ENCODE results near the gene CLEC9A. TPM values are rescaled to one million over a fixed set of nuclear protein-coding genes. Genes with fewer than 3 reads are reported as not detected.

Gene CLEC9A
- total RNA-seq (2021; fragmentation: NEBNext Ultra II Directional; extraction: Animal tissue kit (Norgen Biotek cat#: 25700)) (not detected in 2 replicates), polyA plus RNA-seq (2011; rRNA removed) (not detected in 2 replicates), polyA minus RNA-seq (2011; rRNA and poly(A)+ RNA removed) (not detected in 2 replicates)
- not detected for polyA plus RNA-seq (2011; cell fraction: cytosol; rRNA removed)
- polyA plus RNA-seq (2011; cell fraction: nucleus; rRNA removed) = not detected
- polyA plus RNA-seq (2012, experiment 1 of 2) = not detected in 4 replicates
- not detected for polyA plus RNA-seq (2012, experiment 2 of 2)
- polyA plus RNA-seq (2013, experiment 1 of 2) = not detected
- not detected for polyA plus RNA-seq (2013, experiment 2 of 2)
- not detected for polyA minus RNA-seq (2011; cell fraction: cytosol; rRNA and poly(A)+ RNA removed)
- not detected for polyA minus RNA-seq (2011; cell fraction: nucleus; rRNA and poly(A)+ RNA removed)
- long read RNA-seq, experiment 1 = 0 reads
- long read RNA-seq, experiment 2 = 0 reads

DNA sequence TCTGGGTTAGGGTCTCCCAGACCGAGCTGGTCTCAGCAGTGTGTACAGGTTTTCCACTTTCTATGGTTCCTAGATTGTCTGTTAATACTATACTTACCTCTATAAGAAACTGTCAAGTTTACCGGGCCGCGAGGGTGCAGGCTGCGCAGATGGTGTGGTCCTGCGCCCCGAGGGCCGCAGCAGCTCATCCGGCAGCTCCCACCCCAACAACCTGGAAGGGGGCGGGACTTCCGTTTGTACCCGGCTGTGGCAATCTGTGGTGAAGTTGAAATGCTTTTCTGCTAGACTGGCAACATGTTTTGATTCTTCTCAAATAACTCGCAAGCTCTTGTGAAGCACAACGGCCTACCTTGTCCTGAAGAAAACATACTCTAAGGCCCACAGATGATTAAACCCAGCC lies at the start of gene CLEC9A:
Gene CLEC9A (plus strand): TSS at position 237 of the 400 bp plus-strand sequence. CDS start 22,006 bp downstream, outside the sequence.
- peaks cover 0 to 8% of the 10 kb centered on the region in 2 experiments; a peak in 2 of 4 replicates for H3K9me3 ChIP-seq (ENCODE audit: insufficient read depth in 2 of 2, low read depth in 1 of 2, low read length in 1 of 2)
- DNase-seq (ENCODE audit: low read depth in 1 of 2, low spot score in 2 of 2) (no peak), FAIRE-seq (no peak)
- H3K23me2 ChIP-seq (ENCODE audit: low read depth, low read length) = no peaks in the 10 kb centered on the region; the same call in 1 of the 2 replicates
- no peak within 1 kb of the TSS for H3K14ac ChIP-seq (ENCODE audit: insufficient read length)
- 99% methylated on average over 14 of the region's 14 CpGs; no CpG with 5 or more reads in 1 of the 2 experiments for WGBS, 2 experiments (ENCODE audit: extremely low coverage in 1 of 2, insufficient coverage in 1 of 2, insufficient read length in 1 of 2, insufficient replicate concordance in 2 of 2, low coverage in 1 of 2, low lambda C conversion rate in 2 of 2, missing lambda C conversion rate in 1 of 2)
- H4K91ac ChIP-seq (replicated peaks; ENCODE audit: insufficient read length, low read length) = no peak within 1 kb of the TSS
- no peak within 1 kb of the TSS for H2AFZ ChIP-seq (ENCODE audit: low read length)
- no peak within 1 kb of the TSS for H2BK120ac ChIP-seq (replicated peaks; ENCODE audit: low read depth, low read length)
- H3K4ac ChIP-seq (replicated peaks; ENCODE audit: insufficient read length, low read depth, low read length) = no peak within 1 kb of the TSS
- no peak within 1 kb of the TSS for H3K18ac ChIP-seq (ENCODE audit: extremely low read depth, low read length)
- 0 out of 2 replicates have a peak within 1 kb of the TSS, but pooled peaks have one; percentile 28 for H3K27ac ChIP-seq (ENCODE audit: low read depth, low read length)
- H4K8ac ChIP-seq (ENCODE audit: extremely low read depth, insufficient read depth, low read length) = peak within 1 kb of the TSS; percentile 29; the same call in 1 of the 2 replicates
- H4K20me1 ChIP-seq (replicated peaks in 1 of 2; ENCODE audit: control insufficient read depth in 1 of 2, insufficient read depth in 2 of 2, low read length in 2 of 2) = no peaks in the 10 kb centered on the region
- no peak within 1 kb of the TSS for H2BK20ac ChIP-seq (ENCODE audit: low read length)
- ChIA-PET POLR2A (ENCODE audit: partially characterized antibody) (no interaction called here), CTCF (ENCODE audit: partially characterized antibody) (interaction anchor here (1.2 to 2.5 kb wide), 3 partner anchors 20 to 109 kb away, joined by 3 to 19 read pairs (median 4); no protein-coding TSS in a partner anchor)
- H3K4me2 ChIP-seq (ENCODE audit: insufficient read depth in 1 of 2, low read depth in 2 of 2, low read length in 2 of 2) = no peak within 1 kb of the TSS
- H3K36me3 ChIP-seq (ENCODE audit: control insufficient read depth in 2 of 4, insufficient read depth in 4 of 4, low read length in 3 of 4) = no peaks in the 10 kb centered on the region; a peak in 1 of 8 replicates
- no peak within 1 kb of the TSS for H3K56ac ChIP-seq (replicated peaks; ENCODE audit: insufficient read length, low read depth, low read length)
- H3K4me3 ChIP-seq (ENCODE audit: extremely low read depth in 1 of 4, insufficient read depth in 2 of 4, low read depth in 3 of 4, low read length in 4 of 4) = no peak within 1 kb of the TSS
- no peaks in the 10 kb centered on the region for H3K79me2 ChIP-seq (ENCODE audit: control insufficient read depth in 1 of 2, insufficient read depth in 2 of 2, low read length in 2 of 2)
- H3K27me3 ChIP-seq (replicated peaks in 1 of 4; ENCODE audit: control insufficient read depth in 3 of 4, extremely low read depth in 1 of 4, insufficient read depth in 3 of 4, low read length in 3 of 4) = no peaks in the 10 kb centered on the region
- no peaks in the 10 kb centered on the region for H3K79me1 ChIP-seq (ENCODE audit: low read depth, low read length)
- H2BK12ac ChIP-seq (ENCODE audit: low read depth, low read length) = peak within 1 kb of the TSS; percentile 68; the same call in 1 of the 2 replicates
- peaks cover 0 to 7% (median 0%) of the 10 kb centered on the region in 4 experiments; a peak in 1 of 7 replicates for H3K4me1 ChIP-seq (replicated peaks in 1 of 4; ENCODE audit: control insufficient read depth in 3 of 4, insufficient read depth in 4 of 4, low read length in 3 of 4)
- H4K5ac ChIP-seq (ENCODE audit: insufficient read length, low read depth, low read length) = no peak within 1 kb of the TSS
- H2BK15ac ChIP-seq (ENCODE audit: low read length) = no peak within 1 kb of the TSS
- no peak within 1 kb of the TSS for H2AK5ac ChIP-seq (ENCODE audit: low read depth, low read length)
- no peak within 1 kb of the TSS for H3K23ac ChIP-seq (ENCODE audit: insufficient read length)
- no peak within 1 kb of the TSS for H3K9ac ChIP-seq (replicated peaks in 1 of 4; ENCODE audit: extremely low read depth in 1 of 4, low read depth in 3 of 4, low read length in 3 of 4)
- no peak within 1 kb of the TSS for H2BK5ac ChIP-seq (ENCODE audit: low read depth, low read length)
- TF ChIP-seq SP2 (IDR thresholded peaks at IDR 0.05; ENCODE audit: low read length) = no peak
- TF ChIP-seq, protein P1, sequence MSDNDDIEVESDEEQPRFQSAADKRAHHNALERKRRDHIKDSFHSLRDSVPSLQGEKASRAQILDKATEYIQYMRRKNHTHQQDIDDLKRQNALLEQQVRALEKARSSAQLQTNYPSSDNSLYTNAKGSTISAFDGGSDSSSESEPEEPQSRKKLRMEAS (IDR thresholded peaks at IDR 0.05) = no peak
- TF ChIP-seq GTF2F1 (IDR thresholded peaks at IDR 0.05; ENCODE audit: borderline replicate concordance, low read depth, low read length) = no peak
- no peak for TF ChIP-seq KDM4A (IDR thresholded peaks at IDR 0.05; ENCODE audit: low read depth, low read length, severe bottlenecking)
- TF ChIP-seq NRF1 (IDR thresholded peaks at IDR 0.05; ENCODE audit: low read depth, low read length) = no peak
- no peak for TF ChIP-seq ASH2L (IDR thresholded peaks at IDR 0.05; ENCODE audit: low read length)
- TF ChIP-seq CTBP2 (IDR thresholded peaks at IDR 0.05; ENCODE audit: borderline replicate concordance, insufficient read depth, insufficient read length, low read length) = no peak
- TF ChIP-seq SRF (IDR thresholded peaks at IDR 0.05; ENCODE audit: low read depth, low read length) = no peak
- TF ChIP-seq POLR2AphosphoS5 (IDR thresholded peaks at IDR 0.05; ENCODE audit: low read depth, low read length) = no peak
- no peak for TF ChIP-seq TAF1 (IDR thresholded peaks at IDR 0.05; ENCODE audit: low read depth, low read length)
- TF ChIP-seq SIX5 (IDR thresholded peaks at IDR 0.05; ENCODE audit: low read depth, low read length) = no peak
- TF ChIP-seq, protein P2, sequence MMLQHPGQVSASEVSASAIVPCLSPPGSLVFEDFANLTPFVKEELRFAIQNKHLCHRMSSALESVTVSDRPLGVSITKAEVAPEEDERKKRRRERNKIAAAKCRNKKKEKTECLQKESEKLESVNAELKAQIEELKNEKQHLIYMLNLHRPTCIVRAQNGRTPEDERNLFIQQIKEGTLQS (IDR thresholded peaks at IDR 0.05; ENCODE audit: insufficient read depth, low read depth, low read length) = no peak
